Duodenal mucosa (tissue), 2 donors: ENCODE measurements around the gene ALDH3A2.
"Not testable (repeated sequence)": the region's sequence is repeated elsewhere in the genome, so short reads cannot be mapped to it uniquely, and the experiment has no call there.

ENCODE experiments used
- H3K27ac ChIP-seq: one replicate; pipeline ENCODE4 v1.7.0; 2013; ENCODE audit warnings: low read depth, low read length
- H3K27me3 ChIP-seq, 2 donors: one replicate each; pipeline ENCODE4 v1.7.0; 2013; ENCODE audit warnings: low read length in 2 of 2, control low read depth in 1 of 2; ENCODE audit not compliant: insufficient read depth in 2 of 2, control insufficient read depth in 1 of 2
- H3K36me3 ChIP-seq, 2 donors: one replicate each; pipeline ENCODE4 v1.7.0; 2013; ENCODE audit warnings: low read length in 2 of 2, control low read depth in 1 of 2; ENCODE audit not compliant: insufficient read depth in 2 of 2, control insufficient read depth in 1 of 2
- H3K4me1 ChIP-seq, 2 donors: one replicate each; pipeline ENCODE4 v1.7.0; 2013; ENCODE audit warnings: low read length in 2 of 2, control low read depth in 1 of 2; ENCODE audit not compliant: insufficient read depth in 2 of 2, control insufficient read depth in 1 of 2
- H3K4me3 ChIP-seq, 2 donors: one replicate each; pipeline ENCODE4 v1.7.0; 2013; ENCODE audit warnings: low read length in 2 of 2, low read depth in 1 of 2
- H3K9ac ChIP-seq, 2 donors: one replicate each; pipeline ENCODE4 v1.7.0; 2013; ENCODE audit warnings: low read length in 2 of 2, low read depth in 1 of 2
- H3K9me3 ChIP-seq, 2 donors: one replicate each; pipeline ENCODE4 v1.7.0; 2013; ENCODE audit warnings: low read length in 2 of 2, control low read depth in 1 of 2; ENCODE audit not compliant: control insufficient read depth in 1 of 2

Gene ALDH3A2

DNA sequence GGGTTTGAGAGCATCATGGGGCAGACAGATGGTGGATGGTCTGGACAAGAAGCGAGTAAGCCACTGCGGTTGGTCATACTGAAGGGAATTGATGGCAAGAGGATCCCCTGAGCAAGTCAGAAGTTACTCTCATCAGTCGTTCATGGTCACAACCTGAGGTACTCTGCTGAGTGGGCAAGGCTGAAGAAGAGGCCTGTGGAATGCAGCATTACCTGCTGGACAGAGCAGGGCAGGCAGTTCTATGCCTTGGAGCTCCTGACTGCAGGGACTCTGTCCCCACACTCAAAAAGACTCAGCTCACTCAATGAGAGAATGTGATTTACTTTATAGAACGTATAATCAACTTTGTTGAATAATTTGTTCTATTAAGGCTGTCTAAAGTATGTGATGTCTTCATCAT, 28.3 kb downstream of the ALDH3A2 start:
- Histone ChIP-seq H3K4me1 (peaks cover 14 to 20% of the 10 kb centered on the region in 2 donors), H3K4me3 (no peak overlapping the region), H3K9ac (no peak overlapping the region), H3K36me3 (peaks cover 9 to 38% of the 10 kb centered on the region in 2 donors), H3K27me3 (no peaks in the 10 kb centered on the region), H3K9me3 (no peaks in the 10 kb centered on the region), H3K27ac (no peak overlapping the region)

DNA sequence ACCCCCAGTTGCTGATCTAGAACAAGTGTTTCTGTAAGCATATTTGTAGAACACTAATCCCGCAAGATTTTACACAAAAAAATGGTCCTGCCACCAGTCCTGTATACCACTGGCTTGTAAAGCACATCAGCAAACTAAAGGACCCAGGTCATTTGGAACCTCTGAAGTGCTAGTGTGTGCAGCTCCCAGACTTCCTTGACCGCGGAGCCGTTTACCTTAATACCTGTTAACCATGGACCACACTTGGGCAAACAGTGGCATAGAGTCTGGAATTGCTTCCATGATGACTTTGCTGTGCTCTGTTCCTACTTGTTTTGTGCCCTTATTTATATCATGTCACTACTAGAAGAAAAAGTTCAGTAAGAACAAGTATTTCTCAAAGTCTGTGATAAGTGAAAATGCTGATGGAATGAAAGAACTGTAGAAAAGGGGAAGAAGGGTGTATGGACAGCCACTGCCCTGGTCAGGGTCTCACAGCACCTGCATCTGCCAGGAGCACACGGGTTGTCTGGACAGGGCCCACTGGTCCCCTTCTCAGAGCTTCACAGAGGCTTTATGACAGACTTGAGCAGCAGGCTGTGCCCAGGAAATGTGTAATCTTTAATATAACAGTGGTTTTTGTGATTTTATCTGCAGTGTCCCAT, 29.3 kb downstream of the ALDH3A2 start:
- no peak overlapping the region for H3K9ac ChIP-seq
- no peaks in the 10 kb centered on the region for H3K27me3 ChIP-seq
- H3K9me3 ChIP-seq: no peaks in the 10 kb centered on the region
- peaks cover 9 to 38% of the 10 kb centered on the region in 2 donors for H3K36me3 ChIP-seq
- no peak overlapping the region for H3K4me3 ChIP-seq
- H3K4me1 ChIP-seq: peaks cover 9 to 13% of the 10 kb centered on the region in 2 donors
- no peak overlapping the region for H3K27ac ChIP-seq

DNA sequence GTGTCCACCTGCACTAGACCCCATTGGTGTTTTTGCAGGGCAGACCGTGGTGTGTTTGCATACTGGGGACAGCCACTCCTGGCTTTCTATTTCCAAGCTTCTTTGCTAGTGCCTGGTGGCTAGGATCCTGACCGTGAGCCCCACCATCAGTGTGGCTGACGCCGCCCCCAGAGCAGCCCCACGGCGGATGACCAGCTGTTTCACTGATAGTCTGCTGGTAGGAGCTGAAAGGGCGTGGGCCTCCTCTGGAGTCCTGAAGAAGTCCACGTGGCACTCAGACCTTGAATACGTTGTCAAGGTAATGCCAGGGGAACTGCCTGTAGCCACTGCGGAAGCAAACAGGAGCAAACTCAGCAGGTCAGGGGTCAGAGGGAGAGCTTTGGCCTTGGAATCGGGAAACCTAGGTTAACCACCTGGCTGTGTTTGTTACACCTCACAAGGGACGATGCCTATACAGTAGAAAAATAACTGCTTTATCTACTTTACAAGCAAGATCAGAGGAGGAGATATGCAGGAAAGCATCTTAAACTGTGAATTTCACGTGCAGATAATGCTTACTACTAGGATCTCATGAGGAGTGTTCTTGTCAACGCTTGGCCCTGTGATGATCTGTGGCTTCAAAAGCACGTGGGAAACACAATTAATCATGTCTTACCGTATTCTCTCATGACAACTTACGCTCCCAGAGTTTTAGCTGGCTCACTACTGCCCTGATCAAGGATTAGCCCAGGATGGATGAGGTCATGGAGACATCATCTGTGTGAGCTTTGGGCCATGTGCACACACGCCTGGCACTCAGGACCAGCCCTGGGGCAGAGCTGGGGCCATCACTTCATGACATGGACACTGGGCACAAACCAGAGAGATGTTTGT, 30.3 kb downstream of the ALDH3A2 start:
- H3K4me1 ChIP-seq: peaks cover 3 to 4% of the 10 kb centered on the region in 2 donors
- peaks cover 9 to 38% of the 10 kb centered on the region in 2 donors for H3K36me3 ChIP-seq
- no peaks in the 10 kb centered on the region for H3K9me3 ChIP-seq
- no peaks in the 10 kb centered on the region for H3K27me3 ChIP-seq
- H3K27ac ChIP-seq: no peak overlapping the region
- no peak overlapping the region for H3K4me3 ChIP-seq
- no peak overlapping the region for H3K9ac ChIP-seq

DNA sequence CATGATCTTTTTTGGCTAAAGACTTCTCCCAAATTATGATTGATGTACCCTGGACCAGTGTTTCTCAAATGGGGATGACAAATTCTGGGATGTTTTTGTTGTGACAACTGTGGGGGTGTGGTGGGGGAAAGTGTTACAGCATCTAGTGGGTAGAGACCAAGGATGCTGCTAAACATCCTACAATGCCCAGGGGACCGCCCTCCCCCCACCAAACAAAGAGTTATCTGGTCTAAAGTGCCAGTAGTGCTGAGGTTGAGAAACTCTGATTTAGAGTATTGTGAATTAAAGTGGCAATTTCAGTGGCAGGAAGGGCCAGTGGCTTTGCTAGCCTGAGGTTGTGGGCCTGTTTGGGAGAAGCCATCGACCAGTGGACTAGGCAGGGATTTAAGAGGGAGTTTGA, 34.6 kb downstream of the ALDH3A2 start:
- H3K36me3 ChIP-seq: peaks cover under 1 to 15% of the 10 kb centered on the region in 2 donors
- H3K4me3 ChIP-seq: no peak overlapping the region

DNA sequence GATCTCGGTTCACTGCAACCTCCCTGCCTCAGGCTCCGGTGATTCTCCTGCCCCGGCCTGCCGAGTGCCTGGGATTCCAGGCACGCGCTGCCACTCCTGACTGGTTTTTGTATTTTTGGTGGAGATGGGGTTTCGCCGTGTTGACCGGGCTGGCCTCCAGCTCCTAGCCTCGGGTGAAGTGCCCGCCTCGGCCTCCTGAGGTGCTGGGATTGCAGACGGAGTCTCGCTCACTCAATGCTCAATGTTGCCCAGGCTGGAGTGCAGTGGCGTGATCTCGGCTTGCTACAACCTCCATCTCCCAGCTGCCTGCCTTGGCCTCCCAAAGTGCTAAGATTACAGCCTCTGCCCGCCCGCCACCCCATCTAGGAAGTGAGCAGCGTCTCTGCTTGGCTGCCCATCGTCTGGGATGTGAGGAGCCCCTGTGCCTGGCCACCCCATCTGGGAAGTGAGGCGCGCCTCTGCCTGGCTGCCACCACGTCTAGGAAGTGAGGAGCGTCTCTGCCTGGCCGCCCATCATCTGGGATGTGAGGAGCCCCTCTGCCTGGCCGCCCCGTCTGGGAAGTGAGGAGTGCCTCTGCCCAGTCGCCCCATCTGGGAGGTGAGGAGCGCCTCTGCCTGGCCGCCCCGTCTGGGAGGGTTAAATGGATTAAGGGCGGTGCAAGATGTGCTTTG, 36.5 kb downstream of the ALDH3A2 start:
- not testable (repeated sequence) for H3K27me3 ChIP-seq, H3K4me1 ChIP-seq, H3K9me3 ChIP-seq, H3K27ac ChIP-seq, H3K9ac ChIP-seq, H3K36me3 ChIP-seq, H3K4me3 ChIP-seq

More for the DNA sequence above, 34.6 kb downstream of the ALDH3A2 start:
- Histone ChIP-seq H3K4me1 (no peaks in the 10 kb centered on the region), H3K27ac (no peak overlapping the region), H3K9ac (no peak overlapping the region), H3K27me3 (no peaks in the 10 kb centered on the region), H3K9me3 (no peaks in the 10 kb centered on the region)

DNA sequence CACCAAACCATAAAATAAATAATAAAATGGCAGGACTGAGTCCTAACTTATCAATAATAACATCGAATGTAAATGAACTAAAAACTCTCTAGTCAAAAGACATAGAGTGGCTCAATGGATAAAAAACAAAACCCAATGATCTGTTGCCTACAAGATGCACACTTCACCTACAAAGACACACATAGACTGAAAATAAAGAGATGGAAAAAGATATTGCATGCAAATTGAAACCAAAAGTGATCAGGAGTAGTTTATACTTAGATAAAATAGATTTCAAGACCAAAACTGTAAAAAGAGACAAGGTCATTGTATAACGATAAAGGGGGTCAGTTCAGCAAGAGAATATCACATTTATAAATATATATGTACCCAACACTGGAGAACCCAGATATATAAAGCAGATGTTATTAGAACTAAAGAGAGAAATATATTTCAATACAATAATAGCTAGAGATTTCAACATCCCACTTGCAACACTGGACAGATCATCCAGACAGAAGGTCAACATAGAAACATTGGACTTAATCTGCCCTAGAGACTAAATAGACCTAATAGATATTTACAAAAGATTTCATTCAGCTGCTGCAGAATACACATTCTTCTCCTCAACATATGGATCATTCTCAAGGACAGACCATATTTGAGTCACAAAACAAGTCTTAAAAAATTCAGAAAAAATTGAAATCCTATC, 38.0 kb downstream of the ALDH3A2 start:
- H3K27me3 ChIP-seq: no peaks in the 10 kb centered on the region
- no peak overlapping the region for H3K27ac ChIP-seq
- H3K9ac ChIP-seq: no peak overlapping the region

DNA sequence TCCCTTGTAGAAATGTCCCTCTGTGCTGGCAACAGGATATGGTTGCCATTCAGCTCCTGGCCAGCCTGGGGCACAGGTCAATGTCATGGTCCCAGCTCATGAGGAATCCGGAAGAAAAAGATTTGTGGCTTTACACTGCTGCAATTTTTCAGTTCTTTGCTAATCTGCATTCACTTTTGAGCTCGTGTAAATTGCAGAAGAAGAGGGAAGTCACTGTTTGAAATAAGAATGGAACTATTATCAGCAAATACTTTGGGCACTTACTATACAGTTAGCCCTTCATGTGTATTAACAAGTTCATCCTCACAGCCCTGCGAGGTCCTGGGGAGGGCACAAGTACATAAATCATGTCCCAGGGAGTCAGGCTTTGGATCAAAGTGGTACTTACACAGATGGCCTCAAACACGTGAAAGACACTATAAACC, 53.7 kb downstream of the ALDH3A2 start:
- H3K4me3 ChIP-seq: no peak overlapping the region
- H3K9ac ChIP-seq: no peak overlapping the region
- H3K27me3 ChIP-seq: no peaks in the 10 kb centered on the region
- no peak overlapping the region for H3K27ac ChIP-seq
- no peaks in the 10 kb centered on the region for H3K9me3 ChIP-seq
- H3K4me1 ChIP-seq: no peaks in the 10 kb centered on the region
- no peaks in the 10 kb centered on the region for H3K36me3 ChIP-seq

More for the DNA sequence above, 38.0 kb downstream of the ALDH3A2 start:
- no peaks in the 10 kb centered on the region for H3K4me1 ChIP-seq
- no peaks in the 10 kb centered on the region for H3K9me3 ChIP-seq
- H3K36me3 ChIP-seq: no peaks in the 10 kb centered on the region
- no peak overlapping the region for H3K4me3 ChIP-seq

DNA sequence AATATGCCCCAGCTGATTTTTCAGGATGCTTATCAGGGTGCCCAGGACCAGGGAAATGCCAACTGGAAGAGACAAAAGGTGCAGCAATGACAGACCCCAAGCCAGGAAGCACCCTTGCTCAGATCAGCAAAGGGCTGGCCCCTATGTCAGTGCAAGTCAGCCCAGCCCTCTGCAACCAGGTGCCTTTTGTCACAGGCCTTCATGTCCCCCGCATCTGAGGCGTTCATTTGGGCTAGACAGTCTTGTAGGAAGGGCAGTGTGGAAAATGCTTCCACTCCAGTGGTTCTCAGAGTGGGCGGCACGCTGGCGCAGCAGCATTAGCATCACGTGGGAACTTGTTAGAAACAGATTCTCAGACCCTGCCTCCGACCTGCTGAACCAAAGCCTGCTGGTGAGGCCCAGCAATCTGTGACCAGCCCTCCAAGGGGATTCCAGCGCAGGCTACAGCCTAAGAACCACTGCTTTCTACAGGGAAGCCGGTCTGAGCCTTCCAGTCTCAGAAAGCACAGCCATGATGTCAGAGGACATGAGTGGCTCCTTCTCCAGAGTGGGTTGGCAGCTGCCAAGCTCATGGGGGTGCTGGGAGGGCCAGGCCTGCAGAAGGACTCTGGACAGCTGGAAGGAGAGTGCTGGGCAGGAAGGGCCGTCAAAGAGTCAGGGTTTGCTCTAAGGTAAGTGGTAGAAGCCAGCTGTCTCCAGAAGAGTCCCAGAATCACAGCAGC, 54.7 kb downstream of the ALDH3A2 start:
- no peak overlapping the region for H3K9ac ChIP-seq
- no peaks in the 10 kb centered on the region for H3K36me3 ChIP-seq
- H3K27ac ChIP-seq: peak overlapping the region; percentile 32
- no peak overlapping the region for H3K4me3 ChIP-seq
- no peaks in the 10 kb centered on the region for H3K4me1 ChIP-seq
- no peaks in the 10 kb centered on the region for H3K27me3 ChIP-seq
- H3K9me3 ChIP-seq: no peaks in the 10 kb centered on the region

DNA sequence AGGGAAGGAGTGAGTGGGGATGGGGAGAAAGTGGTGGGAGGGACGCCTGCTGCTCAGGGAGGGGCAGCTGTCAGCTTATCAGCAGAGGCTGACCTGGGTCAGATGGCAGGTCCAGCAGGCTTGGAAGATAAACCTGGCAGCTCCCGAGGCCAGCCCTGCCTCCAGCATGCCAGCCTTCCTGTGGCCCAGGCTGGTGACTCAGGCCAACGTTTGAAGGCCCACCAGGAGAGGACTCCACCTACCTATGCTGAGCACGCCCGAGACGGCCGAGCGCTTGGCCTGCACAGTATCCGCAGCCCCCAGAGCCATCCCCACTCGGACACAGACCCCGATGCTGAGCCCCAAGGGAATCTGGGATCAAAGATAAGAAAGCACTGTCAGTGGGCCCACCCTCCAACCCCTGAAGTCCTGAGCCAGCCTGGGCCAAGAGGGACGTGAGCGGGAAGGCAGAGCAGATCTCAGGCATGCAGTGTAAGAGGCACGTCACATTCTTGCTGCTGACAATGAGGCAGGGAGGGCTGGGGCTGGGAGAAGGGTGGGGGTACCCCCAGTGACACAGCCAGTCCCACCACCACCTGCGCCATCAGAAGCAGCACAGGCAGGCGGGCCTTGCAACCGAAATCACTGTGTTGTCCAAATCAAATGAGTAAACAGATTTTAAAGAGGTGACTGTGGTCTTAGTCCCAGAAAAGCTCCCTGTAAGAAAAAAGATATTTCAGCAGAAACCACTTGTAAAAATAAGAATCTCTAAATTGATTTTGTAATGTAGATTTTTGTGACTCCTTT, 55.5 kb downstream of the ALDH3A2 start:
- no peak overlapping the region for H3K4me3 ChIP-seq
- H3K36me3 ChIP-seq: no peaks in the 10 kb centered on the region
- H3K9me3 ChIP-seq: no peaks in the 10 kb centered on the region
- no peak overlapping the region for H3K9ac ChIP-seq
- no peaks in the 10 kb centered on the region for H3K27me3 ChIP-seq
- no peaks in the 10 kb centered on the region for H3K4me1 ChIP-seq
- H3K27ac ChIP-seq: peak overlapping the region; percentile 32
